NOMO-1 treated with DMSO at 0.1 percent for 48 hours (cell line): ENCODE data around the gene KCNN3.

Experiments used
- DNase-seq: peaks from one replicate; lab custom pipeline; 2025; ENCODE audit not compliant: unreplicated experiment; lab: John Stamatoyannopoulos, UW

Gene KCNN3

DNA sequence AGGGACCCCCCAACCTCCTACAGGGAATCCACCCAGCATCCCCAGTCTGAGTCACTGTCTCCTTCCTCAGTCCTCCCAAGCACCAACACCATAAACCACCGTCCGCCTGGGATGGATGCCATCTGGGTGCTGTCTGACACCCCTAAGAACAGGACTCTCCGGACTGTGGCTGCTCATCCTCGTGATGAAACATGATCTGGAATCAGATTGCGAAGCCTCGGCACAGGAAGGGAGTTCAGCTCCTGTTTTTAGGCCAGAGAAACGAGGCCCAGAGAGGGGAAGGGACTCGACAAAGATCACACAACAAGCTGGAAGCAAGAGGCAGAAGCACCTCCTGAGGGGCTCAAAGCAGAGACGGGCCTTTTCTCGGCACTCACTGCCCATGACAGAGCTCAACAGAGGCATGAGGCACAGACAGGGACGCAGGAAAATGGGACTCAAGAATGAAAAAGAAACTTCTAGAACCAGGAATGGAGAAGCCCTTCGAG, 8.4 kb downstream of the KCNN3 start:
- no peak for DNase-seq

DNA sequence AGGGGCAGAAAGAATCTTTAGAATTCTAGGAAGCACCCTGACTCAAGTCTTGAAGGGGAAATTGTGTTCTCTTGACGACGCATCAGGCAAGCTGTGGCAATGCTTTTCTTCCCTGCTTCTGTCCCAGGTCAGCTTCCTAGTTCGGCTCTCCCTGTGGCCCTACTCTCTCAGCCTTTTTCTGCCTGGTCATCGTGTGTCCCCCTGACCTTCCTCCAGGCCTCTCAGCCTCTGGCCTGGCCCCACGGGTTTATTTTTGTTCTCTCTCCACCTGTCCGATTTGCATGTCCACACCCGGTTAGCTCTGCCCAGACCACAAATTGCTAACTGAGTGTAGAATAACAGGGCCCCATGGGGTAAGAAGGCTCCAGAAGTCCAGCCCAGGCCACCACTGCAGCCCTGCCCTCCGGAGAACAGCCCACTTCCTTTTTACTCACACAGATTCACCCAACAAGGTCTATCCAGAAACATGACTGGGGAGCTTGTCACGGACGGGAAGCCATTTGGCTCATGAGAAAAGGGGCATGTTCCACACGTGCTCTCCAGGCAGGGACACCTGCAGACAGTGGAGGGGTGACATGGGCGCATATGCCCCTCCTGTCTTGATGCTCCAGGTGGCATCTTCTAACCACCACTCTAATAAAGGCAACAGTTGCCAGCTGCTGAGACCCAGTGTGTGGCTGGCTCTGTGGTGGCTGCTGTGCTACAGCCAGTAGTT, 9.8 kb downstream of the KCNN3 start:
- DNase-seq: peak; percentile 88

- no peak for DNase-seq
Observed at GRCh38 chr1:154859786-154860155, 10.3 kb downstream of the KCNN3 start.

GRCh38 chr1:154859151-154859785, 10.8 kb downstream of the KCNN3 start:
- DNase-seq: no peak

DNA sequence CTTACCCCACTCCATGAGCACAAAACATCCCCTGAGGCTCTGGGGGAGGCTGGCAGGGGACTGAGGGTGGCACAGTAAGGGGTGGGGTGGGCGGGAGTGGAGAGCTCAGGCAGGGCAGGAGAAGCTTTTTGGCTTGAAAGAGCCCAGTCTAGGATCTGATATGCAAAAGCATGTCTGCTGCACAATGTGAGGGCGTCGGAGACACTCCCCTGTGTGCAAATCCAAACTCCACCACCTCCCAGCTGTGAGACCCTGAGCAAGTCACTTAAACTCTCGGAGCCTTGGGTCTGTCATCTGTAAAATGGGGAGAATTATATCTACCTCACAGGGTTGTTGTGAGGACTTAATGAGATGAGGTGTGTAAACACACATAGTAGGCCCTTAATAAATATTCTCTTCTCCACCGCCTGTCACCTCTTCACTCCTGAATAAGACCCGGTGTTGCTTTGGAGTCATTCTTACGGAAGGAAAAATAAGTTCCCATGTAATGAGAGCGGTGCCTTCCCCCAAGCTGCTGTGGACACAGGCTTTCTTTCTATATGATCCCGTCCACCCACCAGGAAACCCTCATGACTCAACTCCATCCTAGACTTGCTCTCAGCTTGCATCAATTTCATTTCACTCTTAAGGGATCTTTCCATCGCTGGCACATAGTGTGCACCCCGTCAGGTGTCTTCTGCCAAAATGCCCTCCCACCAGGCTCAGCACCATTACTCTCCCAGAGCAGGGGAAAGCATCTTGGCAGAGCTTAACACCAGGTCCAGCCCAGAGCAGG, 12.5 kb downstream of the KCNN3 start:
- no peak for DNase-seq

DNA sequence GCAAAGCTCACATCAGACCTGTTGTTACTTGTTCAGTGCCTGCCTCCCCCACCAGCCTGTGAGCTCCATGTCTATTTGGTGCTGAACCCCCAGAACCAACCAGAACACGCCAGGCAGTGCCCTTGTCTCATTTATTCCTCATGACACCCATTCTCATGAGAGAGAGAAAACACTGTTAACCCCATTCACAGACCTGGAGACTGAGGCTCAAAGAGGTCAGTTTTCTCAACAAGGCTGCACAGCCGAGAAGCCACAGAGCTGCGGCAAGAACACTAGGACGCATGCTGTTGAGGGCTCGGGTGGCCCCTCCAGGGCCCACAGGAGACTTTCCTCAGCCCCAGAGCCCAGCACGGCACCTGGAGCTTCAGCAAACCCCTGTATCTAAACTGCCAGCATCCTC, 13.1 kb downstream of the KCNN3 start:
- DNase-seq: no peak

DNA sequence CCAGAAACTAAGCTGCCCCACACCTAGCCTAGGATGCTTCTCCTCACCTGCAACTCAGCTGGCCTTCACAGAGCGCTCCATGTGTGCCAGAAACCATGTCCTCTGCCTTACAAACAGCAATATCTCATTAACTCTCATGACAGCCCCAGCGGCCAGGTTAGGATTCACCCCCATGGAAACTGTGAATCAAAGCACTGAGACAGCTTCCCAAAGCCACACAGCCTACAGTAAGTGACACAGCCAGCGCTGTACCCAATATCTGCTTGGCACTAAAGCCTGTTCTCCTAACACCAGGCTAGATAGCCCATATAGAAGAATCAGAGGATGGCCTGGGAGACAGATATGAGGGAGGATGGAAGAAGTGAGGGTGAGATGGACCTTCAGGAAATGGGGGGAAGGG, 13.5 kb downstream of the KCNN3 start:
- DNase-seq: no peak

GRCh38 chr1:154856049-154856448, 14.0 kb downstream of the KCNN3 start:
- DNase-seq: no peak

GRCh38 chr1:154855186-154855851, 14.8 kb downstream of the KCNN3 start:
- no peak for DNase-seq

- DNase-seq: no peak
Observed at GRCh38 chr1:154852845-154853244, 17.2 kb downstream of the KCNN3 start.

GRCh38 chr1:154851392-154852177, 18.5 kb downstream of the KCNN3 start:
- DNase-seq: no peak

DNA sequence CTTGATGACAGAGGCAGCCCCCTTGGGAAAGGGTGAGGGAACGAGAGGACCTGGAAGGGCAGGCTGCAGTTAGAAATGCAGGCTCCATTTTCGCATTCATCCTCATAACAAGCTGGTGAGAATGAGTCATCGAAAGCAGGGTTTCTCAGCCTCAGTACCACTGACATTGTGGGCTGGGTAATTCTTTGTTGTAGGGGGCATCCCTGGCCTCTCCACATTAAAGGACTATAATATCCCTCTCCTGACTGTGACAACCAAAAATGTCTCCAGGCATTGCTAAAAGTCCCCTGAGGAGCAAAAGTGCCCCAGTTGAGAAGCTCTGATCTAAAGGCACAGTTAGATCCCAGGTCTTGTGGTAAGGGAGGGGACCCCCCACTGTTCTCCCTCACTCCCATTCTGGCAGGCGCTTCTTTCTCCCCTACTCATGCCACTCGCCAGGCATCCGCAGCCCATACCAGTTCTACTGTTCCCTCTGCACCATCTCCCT, 20.4 kb downstream of the KCNN3 start:
- no peak for DNase-seq

DNA sequence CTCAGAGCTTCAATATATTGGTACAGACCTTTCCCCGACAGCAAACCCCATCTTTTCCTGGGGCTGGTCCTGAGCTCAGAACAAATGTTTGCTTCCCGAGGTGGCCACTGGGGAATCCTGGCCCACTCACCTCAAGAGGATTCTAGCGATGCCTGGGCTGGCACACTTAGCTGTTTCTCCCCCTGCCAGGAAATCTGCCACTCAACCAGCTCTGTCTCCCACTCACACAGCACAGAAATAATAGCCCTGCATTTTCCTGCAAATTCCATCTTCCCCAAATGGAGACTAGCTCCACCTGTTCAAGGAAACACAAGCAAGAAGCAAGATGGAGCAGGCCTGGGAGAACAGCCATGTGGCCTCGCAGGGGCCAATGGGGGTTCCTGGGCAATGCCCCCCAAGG, 21.1 kb downstream of the KCNN3 start:
- DNase-seq: no peak

DNA sequence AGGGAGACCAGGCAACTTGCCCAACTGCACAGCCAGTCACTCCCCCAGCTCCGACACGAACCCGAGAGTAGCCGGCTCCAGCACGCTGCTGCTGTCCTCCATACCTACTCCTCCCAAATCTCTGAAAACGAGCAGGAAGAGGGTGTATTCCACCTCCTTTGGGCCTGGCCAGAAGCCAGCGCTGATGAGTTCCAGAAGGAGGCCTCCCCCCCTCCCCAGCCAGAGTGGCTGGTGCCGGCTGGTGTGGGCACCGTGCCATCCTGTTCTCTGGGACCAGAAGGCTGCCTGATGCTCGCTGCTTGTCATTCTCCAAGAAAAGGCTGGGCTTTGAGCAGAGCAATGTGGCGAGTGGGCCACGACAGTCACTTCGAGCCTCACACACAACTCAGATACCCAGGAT, 22.2 kb downstream of the KCNN3 start:
- no peak for DNase-seq

- DNase-seq: no peak
Observed at GRCh38 chr1:154846565-154847442, 23.3 kb downstream of the KCNN3 start.

GRCh38 chr1:154845879-154846278, 24.2 kb downstream of the KCNN3 start:
- no peak for DNase-seq

DNA sequence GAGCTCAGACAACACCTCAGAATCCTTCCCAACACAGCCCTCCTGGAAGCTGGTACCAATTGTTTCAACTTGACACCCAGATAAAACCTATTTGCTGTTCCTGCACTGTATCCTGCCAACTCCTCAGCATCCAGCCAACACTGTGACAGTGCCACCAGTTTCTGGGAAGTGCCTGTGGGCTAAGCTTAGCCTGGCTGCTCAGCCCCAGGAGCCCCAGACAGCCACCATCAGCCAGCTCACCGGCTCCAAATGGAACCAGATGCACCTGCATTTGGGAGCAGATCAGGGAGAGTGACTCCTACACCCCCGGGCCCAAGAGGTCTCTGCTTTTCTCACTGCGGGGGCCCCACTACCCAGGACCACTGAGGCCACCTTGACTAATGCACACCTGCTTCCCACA, 24.9 kb downstream of the KCNN3 start:
- no peak for DNase-seq

DNA sequence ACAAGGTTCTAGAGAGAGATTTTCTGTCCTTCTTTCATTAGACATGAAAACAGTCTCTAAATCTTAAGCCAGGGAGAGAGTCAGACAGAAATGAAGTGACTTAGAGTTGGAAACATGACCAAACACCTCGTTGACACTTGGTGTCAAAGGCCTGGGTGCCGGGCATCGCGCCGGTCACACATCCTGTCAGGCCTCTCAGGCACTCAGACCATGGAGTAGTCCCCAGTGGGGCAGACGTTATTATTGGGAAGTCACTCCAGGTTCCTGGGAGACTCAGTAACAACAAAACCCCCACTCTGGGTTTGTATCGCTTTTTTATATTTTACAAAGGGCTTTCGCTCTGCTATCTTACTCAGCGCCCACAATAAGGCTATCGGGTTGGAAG, 25.8 kb downstream of the KCNN3 start:
- DNase-seq: no peak

DNA sequence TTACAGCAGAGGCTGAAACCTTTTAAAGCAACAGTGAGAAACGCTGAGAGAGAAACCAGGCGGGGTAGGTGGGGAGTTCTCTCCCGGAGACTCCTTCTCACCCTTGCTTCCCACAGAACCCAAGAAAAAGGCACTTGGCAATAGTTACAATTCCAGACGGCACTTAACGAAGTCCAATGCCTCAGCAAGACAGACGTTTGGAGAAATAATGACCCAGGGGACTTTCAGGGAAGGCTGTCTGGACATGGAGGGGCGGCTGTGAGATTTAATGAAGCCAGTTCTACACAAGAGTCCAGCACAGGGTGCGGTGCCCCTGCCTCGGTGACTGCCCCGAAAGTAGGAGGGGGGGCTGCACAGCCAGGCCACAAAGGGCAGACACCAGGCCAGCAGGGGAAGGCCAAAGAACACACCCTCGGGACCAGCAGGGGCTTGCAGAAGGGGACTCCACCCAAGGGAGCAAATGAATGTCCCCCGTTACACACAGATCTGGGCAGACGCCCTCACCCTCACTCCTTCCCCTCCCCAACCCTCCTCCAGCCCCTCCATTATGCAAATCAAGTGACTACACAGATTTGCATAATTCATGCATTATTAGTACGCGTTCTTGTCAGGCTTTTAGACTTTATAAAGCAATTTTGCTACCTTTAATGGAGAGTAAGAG, 26.3 kb downstream of the KCNN3 start:
- DNase-seq: no peak
